Activated CD4-positive, alpha-beta T cell treated with anti-CD3 and anti-CD28 coated beads, Interleukin-2, amount 50 U/mL, for 48 hours (primary cell): ENCODE data around the gene SRP68.
"Not testable (repeated sequence)": the region's sequence is repeated elsewhere in the genome, so short reads cannot be mapped to it uniquely, and the experiment has no call there.

Source experiments
- DNase-seq, 2 experiments: peaks; one replicate each; pipeline ENCODE4 v3.0.0-alpha.2; 2020

Gene SRP68

DNA sequence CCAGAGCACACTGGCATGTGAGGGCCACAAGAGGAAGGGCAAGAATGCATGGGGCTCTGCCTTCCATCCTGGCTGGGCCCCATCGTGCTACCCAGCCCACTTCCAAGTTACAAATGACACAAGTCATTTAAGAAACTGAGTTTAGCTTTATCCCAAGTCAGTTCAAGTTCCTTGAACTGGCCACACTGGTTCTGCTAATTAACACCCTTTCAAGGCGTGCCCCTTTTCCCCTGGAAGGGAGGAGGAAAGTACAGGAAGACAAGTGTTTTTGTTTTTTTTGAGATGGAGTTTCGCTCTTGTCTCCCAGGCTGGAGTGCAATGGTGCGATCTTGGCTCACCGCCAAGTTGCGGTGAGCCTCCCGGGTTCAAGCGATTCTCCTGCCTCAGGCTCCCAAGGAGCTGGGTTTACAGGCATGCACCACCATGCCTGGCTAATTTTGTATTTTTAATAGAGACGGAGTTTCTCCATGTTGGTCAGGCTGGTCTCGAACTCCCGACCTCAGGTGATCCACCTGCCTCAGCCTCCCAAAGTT is 27.8 kb downstream of the SRP68 start:
- DNase-seq, result not testable (repeated sequence)

- not testable (repeated sequence) for DNase-seq
Measured at GRCh38 chr17:76042868-76043267, 29.4 kb downstream of the SRP68 start.

DNA sequence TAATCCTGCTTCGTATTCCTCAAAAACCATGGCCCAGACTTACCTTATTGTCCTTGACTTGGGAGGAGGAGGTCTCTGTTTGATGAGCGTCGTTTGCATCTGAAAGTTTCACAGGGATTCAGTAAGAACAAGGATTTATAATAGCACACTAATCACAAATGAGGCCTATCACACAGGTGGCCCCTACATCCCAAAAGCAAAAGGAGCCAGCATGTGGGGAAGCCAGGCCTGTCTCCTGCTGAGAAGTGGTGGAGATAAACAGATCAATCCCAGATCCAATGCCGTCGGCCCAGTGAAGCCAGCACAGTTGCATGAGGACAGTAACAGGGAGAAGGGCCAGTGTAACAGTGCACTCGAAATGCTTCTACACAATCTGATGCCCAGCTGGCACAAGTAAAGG is 31.9 kb downstream of the SRP68 start:
- DNase-seq, result no peak

DNA sequence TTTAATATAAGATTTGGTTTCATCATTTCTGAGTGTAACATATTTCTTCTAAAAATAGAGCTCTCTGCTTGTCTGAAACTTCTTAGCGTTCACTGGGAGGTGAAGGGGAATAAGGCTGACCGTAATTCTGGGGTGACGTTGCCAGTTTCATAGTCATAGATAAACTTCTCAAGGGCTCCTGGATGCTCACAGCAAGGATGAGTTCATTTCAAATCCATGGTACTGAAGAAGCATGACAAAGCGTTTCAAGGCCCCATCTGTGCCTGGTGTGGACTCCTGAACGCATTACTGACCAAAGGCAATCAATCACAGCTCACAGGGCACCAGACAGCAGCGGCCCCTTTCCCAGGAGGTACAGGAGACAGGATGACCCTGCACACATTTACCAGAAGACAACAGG is 33.2 kb downstream of the SRP68 start:
- no peak for DNase-seq

GRCh38 chr17:76038050-76038449 is 34.3 kb downstream of the SRP68 start:
- DNase-seq, result no peak

GRCh38 chr17:76036497-76037261 is 35.6 kb downstream of the SRP68 start:
- no peak for DNase-seq

GRCh38 chr17:76034428-76035350 is 37.6 kb downstream of the SRP68 start:
- no peak for DNase-seq

GRCh38 chr17:76033139-76033538 is 39.2 kb downstream of the SRP68 start:
- no peak for DNase-seq

DNA sequence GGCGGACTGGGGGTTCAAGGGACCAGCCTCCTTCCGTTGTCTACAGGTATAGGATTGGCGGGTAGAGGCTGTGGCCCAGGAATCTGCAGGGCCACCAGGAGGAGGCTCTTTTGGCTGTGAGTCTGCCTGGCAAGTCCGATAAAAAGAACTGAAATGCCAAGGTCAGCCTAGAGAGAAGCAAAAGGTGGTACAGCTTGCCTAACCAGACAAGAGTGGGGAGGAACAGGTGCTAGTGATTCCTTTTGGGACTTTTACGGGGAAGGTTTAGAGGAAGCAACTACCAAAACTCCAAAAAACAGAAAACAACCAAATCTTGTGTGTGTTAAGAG is 39.6 kb downstream of the SRP68 start:
- no peak for DNase-seq

- DNase-seq, result no peak
Measured at GRCh38 chr17:76032073-76032779, 40.1 kb downstream of the SRP68 start.

- DNase-seq, result no peak
Measured at GRCh38 chr17:76027159-76027839, 45.0 kb downstream of the SRP68 start, which contains the start of gene EVPL. Gene EVPL, minus strand, starts transcription at chr17:76027306. Its CDS starts 108 bp downstream, at chr17:76027198.

GRCh38 chr17:76026714-76027158 is 45.6 kb downstream of the SRP68 start:
- no peak for DNase-seq

GRCh38 chr17:76025294-76025693 is 47.0 kb downstream of the SRP68 start:
- no peak for DNase-seq

DNA sequence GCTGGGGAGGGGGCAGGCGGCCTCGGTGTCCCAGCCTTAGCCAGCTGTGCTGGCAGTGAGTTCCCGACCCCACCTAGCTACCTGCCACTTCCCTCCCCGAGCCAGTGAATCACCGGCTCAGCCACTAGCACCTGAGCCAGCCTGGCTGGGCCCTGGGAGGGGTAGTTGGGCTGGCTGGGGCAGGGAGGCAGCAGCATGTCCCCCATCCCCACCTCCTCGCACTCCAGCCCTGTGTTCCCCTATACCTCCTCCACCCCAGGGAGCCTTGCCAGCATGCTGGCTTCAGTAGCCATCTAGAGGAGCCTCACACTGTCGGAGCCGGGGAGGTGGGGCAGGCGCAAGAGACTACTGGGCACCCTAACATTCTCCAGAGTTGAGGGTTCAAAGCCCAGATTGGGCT is 48.0 kb downstream of the SRP68 start:
- DNase-seq, result no peak

DNA sequence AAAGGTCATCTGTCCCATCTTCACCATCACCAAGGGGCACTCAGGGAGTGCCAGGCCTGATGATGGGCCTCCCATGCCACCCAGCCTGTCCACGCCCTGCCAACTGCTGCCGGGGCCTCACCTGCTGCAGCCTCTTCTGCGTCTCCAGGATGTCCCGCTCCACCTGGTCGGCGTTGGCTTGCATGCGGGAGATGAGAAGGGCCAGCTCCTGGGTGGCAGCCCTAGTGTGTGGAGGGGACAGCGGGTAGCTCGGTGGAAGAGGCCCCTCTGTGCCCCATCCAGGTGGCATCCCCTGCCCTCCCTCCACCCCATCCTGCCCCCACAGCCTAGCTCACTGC is 48.4 kb downstream of the SRP68 start:
- DNase-seq, result no peak

DNA sequence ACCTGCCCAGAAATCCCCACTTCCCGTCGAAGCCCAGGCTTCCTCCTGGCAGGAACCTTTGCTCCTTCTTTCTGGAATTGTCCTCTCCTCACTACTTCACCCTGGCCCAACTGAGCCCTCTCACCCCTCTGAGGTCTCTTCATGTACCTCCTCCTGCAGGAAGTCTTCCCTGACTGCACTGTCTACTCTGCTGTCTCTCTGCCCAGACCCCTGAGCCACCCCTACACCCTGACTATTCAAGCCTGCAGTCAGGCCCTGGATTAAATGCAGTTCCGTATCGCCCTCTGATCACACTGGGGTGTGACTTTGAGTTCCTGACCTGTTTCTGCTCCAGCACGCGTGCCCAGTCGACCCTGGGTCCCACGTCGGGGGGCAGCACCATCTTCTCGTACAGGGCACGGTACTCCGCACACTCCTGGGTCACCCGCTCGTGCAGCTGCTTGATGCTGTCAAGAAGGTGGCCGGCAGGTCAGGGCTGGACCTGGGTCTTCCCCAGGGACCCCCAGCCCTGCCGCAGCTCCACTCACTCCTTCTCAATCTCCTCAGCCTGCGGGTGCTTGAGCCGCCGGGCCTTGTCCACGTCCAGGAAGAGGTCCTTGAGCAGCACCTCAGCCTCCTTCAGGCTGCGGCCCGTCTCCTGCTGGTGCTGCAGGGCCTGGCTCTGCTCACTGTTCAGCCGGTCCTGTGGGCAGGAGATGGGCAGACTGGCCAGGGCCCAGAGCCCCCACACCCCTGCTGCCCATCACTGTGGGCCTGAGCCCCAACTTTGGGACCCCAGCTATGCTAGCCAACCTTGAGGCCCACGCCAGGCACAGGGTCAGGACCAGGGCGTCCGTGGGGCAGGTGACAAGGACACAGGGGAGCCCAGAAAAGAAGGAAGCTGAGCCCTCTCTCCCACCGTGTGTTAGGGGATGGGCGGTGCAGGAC is 49.1 kb downstream of the SRP68 start:
- no peak for DNase-seq

DNA sequence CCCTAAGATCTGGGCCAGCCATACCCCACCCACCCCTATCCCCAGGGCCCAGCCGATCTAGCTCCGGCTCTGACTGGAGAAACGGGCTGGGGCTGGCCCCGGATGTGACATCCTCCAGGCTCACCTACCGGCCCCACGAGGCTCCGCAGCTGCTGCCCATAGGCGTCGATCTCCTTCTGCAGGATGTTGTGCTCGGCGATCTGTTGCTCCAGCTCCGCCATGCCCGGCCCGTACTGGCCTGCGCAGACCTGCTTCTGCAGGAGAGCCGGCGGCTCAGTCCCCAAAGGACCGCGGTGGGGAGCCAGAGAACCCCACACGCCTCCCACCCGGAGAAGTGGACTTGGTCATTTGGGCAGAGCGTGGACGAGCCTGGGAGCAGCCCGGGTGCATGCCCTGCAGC is 50.0 kb downstream of the SRP68 start:
- DNase-seq, result no peak

GRCh38 chr17:76019833-76020467 is 52.4 kb downstream of the SRP68 start:
- DNase-seq, result no peak

- no peak for DNase-seq
Measured at GRCh38 chr17:76018801-76019200, 53.5 kb downstream of the SRP68 start.

DNA sequence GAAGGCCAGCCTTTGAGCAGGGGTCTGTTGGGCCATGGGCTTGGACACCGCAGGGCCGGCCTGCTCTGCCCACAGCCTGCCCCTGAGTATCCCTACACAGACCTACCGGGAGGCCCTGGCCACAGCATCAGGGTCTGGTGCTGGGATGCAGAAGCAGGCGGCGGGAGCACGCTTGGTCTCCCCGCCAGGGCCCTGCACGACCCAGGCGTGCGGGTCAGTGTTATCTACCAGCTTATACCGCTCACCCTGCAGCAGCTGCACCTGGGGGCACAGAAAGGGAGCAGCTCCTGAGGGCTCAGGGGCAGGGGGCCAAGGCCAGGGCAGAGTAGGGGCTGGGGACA is 54.0 kb downstream of the SRP68 start:
- no peak for DNase-seq
